Right renal cortex interstitium (tissue), 3 donors: ENCODE measurements around the gene SPATA4. TPM values are rescaled to one million over a fixed set of nuclear protein-coding genes. Genes with fewer than 3 reads are reported as not detected.

Source experiments
- DNase-seq, 3 donors: peaks; one replicate each; pipeline ENCODE4 v3.0.0-alpha.2; 2013; ENCODE audit warnings: low read depth in 3 of 3, low spot score in 2 of 3
- polyA plus RNA-seq, 3 donors: library from polyadenylated mRNA; unstranded; fragments of 120-200 nt; gene quantifications; one replicate each; pipeline ENCODE4 v1.2.1, GENCODE V29; 2013; ENCODE audit not compliant: insufficient read length in 3 of 3

Gene SPATA4
- polyA plus RNA-seq, 3 donors, result 1.1 to 1.7 (median 1.4) TPM

DNA sequence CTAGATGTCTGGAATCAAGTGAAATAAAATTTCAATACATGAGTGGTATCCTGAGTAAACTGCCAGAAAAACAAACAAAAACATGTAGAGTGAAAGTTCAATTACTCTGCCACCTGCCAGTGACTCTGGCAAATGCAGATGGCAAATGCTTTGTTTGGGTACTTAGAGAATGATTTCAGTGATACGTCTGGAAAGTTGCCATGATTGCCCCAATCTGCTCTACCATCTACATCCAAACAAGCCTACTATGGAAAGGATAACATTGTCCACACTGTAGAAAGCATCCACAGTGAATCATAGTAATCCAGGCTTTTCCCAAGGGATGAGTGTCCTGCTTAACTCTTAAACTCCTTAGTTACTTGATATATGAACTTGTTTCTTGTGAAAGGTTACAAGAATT, 3.4 kb downstream of the SPATA4 start:
- no peak for DNase-seq

DNA sequence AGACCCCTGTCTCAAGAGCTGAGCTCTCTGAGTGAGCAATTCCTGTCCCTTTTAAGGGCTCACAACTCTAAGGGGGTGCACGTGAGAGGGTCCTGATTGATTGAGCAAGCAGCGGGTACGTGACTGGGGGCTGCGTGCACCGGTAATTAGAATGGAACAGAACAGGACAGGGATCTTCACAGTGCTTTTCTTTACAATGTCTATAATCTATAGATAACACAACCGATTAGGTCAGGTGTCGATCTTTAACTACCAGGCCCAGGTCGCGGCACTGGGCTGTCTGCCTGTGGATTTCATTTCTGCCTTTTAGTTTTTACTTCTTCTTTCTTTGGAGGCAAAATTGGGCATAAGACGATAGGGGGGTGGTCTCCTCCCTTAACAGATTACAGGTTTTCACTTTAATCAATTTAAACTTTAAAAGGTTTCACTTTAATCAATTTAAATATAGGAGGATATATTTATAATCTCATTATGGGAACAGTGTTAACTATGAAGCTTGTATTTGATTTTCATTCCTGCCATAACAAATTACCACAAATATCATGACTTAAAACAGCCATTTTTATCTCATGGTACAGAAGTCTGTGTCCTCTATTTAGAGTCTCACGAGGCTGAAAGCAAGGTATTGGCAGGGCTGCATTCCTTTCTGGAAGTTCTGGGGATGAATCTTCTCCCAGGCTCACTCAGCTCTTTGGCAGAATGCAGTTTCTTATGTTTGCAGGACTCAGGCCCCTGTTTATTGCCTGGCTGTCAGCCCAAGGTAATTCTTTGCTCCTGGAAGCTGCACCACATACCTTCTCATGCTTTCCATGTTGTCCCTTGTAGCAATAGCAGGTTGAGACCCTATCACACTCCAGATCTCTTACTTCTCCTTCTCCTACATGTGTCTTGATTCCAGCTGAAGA, 5.2 kb downstream of the SPATA4 start:
- no peak for DNase-seq

DNA sequence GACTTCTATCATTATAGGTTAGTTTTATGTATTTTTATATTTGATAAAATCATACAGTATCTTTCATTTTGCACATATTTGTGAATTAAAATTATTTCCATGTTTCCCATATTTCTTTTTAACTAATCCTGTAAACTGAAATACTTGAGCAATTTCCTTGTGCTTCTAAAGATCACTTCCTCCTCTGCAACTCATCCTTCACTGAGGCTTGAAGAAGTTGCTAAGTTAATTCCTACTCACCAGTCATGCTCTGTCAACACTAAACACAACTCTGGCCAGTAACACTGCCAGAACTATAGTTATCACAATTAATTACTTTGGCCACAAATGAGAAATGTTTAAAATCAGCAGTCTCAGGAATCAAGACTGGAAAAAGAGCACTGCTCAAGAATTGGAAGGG, 6.7 kb downstream of the SPATA4 start:
- DNase-seq, result no peak

DNA sequence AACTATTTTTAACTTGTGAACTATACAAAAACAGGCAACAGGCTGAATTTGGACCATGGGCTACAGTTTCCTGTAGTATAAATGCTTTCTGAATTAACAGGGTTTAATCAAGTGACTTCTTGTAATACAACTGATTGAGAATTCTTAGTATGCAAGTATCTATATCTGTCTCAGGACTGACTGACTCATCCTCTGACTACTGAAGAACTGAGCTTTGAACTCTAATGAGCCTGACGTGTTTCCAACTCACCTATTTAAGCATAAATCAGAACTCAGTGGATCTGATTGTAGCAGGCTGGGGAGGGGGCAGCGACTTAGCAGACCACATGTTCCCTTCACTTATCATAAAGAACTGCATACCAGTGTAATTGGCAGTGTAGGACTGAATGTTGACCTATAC, 7.8 kb downstream of the SPATA4 start:
- DNase-seq, result no peak

DNA sequence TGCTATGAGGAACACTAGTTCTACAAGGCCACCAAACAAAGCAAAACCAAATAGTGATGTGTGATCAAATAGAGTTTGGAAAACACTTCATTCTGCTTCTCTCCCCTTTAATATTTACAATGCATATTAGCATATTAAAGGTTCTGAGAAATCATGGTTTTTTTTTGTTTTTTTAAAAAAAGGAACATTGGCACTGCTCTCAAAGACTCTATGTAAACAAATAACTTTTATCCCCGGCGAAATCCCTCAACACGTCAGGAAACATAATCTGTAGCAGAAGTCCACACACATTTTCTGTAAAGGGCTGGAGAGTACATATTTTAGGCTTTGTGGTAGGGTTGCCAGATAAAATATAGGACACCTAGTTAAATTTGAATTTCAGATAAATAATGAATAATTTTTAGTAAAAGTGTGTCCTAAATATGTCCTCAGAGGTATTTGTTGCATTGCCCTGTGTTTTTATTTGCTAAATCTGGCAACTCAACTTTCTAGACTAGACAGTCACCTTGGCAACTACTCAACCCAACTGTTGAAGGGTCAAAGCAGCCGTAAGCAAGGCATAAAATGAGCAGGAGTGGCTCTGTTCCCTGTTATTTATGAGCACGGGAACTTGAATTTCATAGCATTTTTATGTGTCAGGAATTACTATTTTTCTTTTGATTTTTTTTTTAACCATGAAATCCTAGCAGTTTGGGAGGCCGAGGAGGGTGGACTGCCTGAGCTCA, 8.6 kb downstream of the SPATA4 start:
- DNase-seq, result no peak

DNA sequence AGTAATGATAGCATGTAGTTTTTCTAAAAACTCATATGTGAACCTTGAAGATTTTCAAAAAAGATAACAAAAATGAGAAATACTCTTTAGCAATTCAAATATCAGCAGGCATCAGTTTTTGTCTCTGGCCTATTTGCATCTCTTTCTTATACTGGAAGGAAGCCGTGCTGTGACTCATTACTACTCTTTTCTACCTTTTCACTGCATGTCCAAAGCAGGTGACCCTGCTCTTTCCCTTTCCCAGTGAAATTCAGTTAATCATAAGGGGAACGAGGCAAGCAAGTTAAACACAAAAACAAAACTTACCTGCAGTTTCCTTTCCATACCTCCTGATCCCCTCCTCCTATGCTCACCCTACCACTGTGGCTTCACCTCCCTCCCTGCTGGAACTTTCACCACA, 9.3 kb downstream of the SPATA4 start:
- DNase-seq, result no peak

DNA sequence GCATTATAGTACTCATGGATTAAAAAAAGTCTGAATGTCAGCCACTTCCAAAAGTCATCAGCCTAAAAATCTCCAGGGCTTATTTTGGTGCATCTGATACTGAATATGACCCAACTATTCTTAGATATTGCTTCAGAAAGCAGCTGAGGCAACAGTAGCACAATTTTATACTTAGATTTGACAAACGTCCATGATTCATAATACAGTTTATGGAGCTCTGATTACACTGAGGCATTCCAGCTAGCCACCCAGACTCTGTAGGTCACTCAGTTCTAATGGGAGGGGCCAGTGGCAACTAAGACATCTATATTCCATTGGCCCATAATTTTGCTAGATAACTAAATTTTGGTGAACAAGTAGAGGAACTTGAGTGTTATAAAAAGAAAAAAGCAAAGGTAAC, 10.3 kb downstream of the SPATA4 start:
- DNase-seq, result no peak

DNA sequence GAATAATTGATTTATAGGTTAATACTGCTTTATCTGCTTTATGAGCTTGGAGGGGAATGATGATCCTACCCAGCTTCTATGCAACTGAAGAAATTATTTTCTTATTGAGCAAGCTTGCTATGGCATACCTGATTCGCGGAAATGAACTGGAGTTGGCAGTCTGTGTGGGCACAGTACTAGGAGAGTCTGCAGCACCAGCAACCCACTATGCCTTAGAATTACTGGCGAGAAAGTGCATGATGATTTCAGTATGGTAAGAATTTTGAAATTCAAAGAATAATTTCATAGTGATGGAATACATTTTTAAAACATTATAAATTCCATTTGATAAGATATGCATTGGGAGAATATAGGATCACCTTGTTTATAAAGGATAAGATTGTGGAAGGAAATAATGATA, 32.3 kb downstream of the SPATA4 start:
- no peak for DNase-seq

DNA sequence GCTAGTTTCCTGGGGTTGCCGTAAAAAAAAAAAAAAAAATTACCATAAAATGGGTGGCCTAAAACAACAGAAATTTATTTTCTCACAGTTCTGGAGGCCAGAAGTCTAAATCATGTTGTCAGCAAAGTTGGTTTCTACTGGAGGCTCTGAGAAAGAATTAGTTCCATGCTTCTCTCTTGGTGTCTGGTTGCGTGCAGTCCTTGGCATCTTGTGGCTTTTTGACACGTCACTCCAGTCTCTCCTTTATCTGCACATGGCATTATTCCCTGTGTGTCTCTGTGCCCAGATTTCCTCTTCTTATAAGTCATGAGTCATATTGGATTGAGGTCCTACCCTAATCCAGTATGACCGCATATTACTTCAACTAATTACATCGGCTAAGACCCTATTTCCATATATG, 38.7 kb downstream of the SPATA4 start:
- no peak for DNase-seq

DNA sequence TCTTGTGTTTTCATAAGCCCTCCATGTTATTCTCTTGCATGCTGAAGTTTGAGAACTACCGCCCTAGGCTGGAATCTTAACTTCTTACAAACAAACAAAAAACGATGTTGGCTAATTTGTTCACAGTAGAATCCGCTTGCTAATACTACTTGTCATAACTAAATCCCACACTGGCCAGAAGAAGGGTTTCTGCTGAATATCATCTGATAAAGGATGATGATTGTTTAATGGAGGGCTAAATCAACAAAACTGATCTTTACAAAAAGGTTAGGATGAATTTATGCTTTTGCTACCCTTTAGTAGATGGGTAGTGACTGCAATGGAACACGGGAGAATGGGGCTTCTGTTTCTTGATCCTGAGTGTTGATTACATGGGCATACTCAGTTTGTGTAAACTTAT, 42.3 kb downstream of the SPATA4 start:
- no peak for DNase-seq

DNA sequence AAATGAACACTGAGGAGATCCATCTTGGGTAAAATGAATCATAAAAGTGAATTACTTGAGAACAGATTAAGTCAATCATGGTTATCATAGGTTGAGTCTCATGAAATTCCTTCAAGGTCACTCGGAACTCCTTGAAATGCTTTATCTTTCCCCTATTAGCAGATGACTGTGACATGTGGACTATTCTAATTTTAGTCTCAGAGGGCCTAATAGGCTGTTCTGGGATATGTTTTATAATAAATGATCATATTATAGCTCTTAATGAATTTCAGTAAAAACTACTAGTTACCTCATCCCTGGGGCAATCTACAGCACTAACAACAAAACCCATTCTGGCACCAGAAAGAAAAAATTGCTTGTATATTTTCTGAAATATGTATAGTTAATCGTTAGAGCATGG, 44.7 kb downstream of the SPATA4 start:
- no peak for DNase-seq

DNA sequence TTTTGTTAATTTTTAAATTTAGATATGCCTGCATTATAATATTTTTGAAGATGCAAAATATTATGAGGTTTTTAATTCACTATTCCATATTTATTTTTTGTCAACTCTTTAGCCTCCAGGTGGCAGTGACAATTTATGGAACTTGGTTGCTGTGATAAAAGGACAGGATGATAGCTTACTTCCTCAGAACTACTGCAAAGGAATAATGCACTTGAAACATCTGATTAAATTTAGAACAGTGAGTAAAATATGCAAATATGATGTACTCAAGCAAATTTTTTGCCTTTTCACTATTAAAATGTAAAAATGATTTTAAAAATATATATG, 45.1 kb downstream of the SPATA4 start:
- DNase-seq, result no peak

DNA sequence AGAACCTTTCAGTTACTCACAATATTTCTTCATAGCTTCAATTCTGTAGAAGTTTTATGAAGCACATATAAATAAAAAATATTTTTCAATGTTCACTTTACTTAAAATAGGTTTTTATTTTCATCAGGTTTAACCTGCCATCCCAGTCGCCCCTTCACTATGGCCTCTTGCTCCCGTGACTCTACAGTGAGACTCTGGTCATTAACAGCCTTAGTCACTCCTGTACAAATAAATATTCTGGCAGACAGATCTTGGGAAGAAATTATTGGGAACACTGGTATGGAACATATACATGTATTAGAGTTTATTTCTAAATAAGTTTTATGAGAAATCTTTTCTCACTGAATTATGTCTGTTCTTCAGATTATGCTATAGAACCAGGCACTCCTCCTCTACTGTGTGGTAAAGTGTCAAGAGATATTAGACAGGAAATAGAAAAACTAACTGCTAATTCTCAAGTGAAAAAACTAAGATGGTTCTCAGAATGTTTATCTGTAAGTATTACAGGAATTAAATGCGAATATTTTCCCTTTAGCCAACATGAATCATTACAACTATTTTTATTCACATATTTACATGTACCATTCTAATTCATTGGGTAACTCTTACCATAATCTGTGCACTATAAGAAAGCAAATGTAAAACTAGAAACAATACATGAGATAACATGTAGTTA, 45.6 kb downstream of the SPATA4 start:
- DNase-seq, result no peak

DNA sequence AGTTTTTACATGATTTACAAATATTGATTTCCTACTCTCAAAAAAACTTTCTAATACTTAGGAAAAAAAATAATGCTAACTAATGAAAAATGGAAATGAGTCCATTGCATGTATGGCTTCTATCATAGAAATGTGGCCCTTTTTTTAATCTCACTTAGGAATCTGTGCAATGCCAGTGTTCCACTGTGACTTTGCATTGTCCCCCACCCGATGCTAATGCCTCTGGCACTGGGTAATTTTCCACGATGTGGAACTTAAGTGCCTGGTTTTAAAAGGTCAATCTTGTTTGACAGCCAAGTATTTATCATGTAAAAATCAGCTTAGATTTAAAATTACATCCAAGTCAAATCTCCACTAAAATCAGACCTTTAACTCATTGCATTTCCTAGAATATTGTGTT, 53.1 kb downstream of the SPATA4 start:
- no peak for DNase-seq

DNA sequence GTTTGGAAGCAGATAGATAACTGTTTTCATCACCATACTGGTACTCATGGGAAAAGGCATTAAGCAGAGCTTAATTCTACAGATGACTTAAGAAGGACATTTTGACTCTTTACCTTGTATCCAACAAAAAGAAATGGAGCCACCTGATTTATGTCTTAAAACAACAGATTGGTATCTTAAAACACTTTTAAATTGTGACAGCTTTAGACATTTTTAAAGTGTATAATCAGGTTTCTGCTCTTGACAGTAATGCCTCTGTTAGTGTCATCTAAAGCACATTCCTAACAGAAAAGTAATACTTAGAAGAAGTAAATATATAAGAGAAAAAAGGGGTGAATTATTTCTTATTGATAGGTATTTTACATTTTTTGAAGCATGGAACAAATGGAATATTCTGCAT, 55.9 kb downstream of the SPATA4 start:
- no peak for DNase-seq

DNA sequence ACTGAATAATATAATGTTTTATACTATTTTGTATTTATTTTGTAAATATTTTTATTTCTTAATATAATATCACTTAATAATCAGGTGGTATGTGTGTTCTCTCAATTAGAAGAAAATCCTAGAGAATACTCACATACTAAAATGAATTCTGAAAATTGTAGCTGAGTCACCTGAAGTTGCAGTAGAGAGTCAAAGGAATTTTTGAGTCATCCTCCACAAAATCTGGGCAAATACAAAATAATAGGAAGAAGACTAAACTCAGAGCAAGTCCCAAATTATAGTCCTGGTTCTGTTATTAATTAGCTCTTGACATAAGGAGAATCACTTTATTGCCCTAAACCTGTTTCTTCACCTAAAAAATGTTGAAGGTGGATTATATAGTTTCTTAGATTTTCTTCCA, 57.8 kb downstream of the SPATA4 start:
- no peak for DNase-seq

DNA sequence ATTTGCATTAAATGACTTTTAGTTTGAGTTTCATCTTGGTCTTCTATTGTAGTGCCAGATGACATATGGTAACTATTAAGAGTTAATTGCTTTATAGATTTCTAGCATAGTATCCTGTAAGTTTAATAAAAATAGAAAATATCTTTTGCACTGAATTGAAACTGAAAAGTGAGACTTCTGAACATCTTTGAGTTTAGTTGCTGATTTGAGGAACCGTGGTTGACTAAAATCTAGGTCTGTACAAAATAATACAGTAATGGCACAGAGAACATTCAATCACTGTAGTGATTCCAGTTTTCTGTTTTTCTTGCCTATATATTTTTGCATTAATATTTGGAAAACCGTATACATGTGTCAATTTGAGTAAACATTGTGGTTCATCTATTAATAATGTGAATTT, 60.7 kb downstream of the SPATA4 start:
- no peak for DNase-seq

Other genes starting within 250 kb of the SPATA4 start
- 1 to 10 TPM; 6.0 to 7.3 (median 6.4) TPM for gene WDR17, start 129.7 kb downstream of the SPATA4 start, polyA plus RNA-seq
- under 1 TPM; 0.10 to 0.20 (median 0.15) TPM for gene ASB5, start 73.6 kb upstream of the SPATA4 start, polyA plus RNA-seq
- gene SPCS3, start 124.4 kb upstream of the SPATA4 start, polyA plus RNA-seq, result 10 to 100 TPM; 84.8 to 90.1 (median 86.6) TPM